ENCODE data around the gene NEK4. TPM values are rescaled to one million over a fixed set of nuclear protein-coding genes. Genes with fewer than 3 reads are reported as not detected.
A peak's percentile ranks its signal among the peaks of the same experiment; 100 is the strongest.

NEK4 gene
- total RNA-seq, 5 donors from 2014 or later (not counting 1 experiment from before 2014, with no cell fraction given) = 14.1 to 23.9 (median 22.2) TPM

DNA sequence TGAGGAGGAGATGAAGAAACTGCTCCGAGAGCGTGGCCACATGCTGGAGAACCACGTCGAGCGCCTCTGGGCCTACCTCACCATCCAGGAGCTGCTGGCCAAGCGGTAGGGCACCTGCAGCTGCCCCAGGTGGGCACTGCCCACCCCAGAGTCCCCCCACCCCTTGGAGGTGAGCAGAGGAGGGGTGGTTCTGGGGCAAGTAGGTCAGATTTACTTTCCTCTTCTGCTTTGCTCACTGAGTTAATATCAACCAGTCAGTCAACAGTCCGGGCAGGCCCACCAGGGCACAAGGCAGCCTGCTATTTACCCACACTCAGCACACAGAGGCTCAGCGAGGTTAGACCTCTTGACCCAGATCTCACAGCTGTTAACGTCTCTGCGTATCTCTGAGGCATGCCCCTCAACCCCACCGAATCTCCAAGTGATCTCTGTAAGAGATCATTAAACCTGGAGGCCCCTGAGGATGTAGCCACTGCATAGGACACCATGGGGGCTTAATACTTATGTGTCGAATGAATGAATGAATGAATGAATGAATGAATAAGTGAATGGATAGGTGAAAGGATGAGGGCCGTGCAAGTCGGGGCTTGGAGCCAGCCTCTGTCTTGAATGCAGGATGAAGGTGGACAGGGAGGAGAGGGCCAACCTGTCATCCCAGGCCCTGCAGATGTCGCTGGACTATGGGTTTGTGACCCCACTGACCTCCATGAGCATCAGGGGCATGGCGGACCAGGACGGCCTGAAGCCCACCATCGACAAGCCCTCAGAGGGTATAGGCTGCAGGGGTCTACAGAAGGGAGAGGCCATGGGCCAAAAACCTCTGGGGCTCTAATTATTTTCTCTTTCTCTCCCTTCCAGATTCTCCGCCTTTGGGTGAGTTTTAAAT, 15.8 kb upstream of the NEK4 start:
- H3K4me1 Mint-ChIP-seq = no peaks in the 10 kb centered on the region
- WGBS (ENCODE audit: insufficient coverage) = 73% methylated on average over 9 of the region's 19 CpGs

DNA sequence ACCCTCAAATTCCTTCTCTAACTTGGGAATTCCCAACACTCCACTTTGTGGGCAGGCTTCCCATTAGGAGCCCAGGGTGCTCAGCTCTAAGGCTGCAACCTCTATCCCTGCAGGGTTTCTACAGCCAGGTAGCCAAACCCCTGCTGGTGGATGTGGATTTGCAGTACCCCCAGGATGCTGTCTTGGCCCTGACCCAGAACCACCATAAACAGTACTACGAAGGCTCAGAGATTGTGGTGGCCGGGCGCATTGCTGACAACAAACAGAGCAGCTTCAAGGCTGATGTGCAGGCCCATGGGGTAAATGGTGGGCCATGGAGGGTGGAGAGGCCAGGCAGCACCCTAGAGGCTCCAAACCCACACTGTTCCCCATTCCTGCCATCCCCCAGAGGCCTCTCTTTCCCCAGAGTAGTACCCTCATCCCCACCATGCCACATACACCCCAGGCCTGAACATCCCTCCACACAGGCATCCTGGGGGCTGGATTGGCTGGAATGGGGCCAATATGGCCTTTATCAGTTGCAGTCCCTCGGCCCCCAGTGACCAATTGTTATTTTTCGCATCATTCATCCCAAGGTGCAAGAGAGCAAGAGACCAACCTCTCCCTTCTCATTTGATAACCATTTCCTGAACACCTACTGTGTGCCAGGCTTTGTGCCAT, 14.3 kb upstream of the NEK4 start:
- Mint-ChIP-seq H3K4me1 (no peaks in the 10 kb centered on the region), H3K27me3 (peaks cover 4 to 8% of the 10 kb centered on the region in 2 donors), H3K27ac (no peak overlapping the region), H3K36me3 (no peaks in the 10 kb centered on the region), H3K4me3 (no peak overlapping the region), H3K9me3 (no peaks in the 10 kb centered on the region)
- WGBS (ENCODE audit: insufficient coverage) = no CpG with 5 or more reads among the region's 5 CpGs
- ATAC-seq (replicated peaks in 1 of 4) (no peak), DNase-seq (no peak)
- Histone ChIP-seq H3K4me1 (ENCODE audit: control insufficient read depth in 1 of 2, extremely low read depth in 1 of 2, insufficient read depth in 2 of 2, low read length in 2 of 2) (no peaks in the 10 kb centered on the region), H3K4me3 (ENCODE audit: control insufficient read depth in 1 of 2, extremely low read depth in 1 of 2, low read length in 1 of 2) (no peak overlapping the region), H3K27me3 (replicated peaks in 1 of 2; ENCODE audit: control insufficient read depth in 2 of 2, extremely low read depth in 1 of 2, insufficient read depth in 2 of 2, low read length in 1 of 2) (peaks cover 0 to 18% of the 10 kb centered on the region in 2 experiments), H3K27ac (ENCODE audit: low read length) (no peak overlapping the region), H3K36me3 (ENCODE audit: control insufficient read depth in 2 of 2, extremely low read depth in 1 of 2, insufficient read depth in 1 of 2, low read length in 1 of 2) (no peaks in the 10 kb centered on the region), H3K9me3 (no peaks in the 10 kb centered on the region)
- CTCF ChIA-PET = no interaction called here
- POLR2A ChIA-PET = no interaction called here

More for the DNA sequence above, 15.8 kb upstream of the NEK4 start:
- Histone ChIP-seq H3K27ac (ENCODE audit: low read length) (no peak overlapping the region), H3K4me1 (ENCODE audit: control insufficient read depth in 1 of 2, extremely low read depth in 1 of 2, insufficient read depth in 2 of 2, low read length in 2 of 2) (no peaks in the 10 kb centered on the region), H3K9me3 (no peaks in the 10 kb centered on the region), H3K27me3 (replicated peaks in 1 of 2; ENCODE audit: control insufficient read depth in 2 of 2, extremely low read depth in 1 of 2, insufficient read depth in 2 of 2, low read length in 1 of 2) (peaks cover 0 to 20% of the 10 kb centered on the region in 2 experiments), H3K4me3 (ENCODE audit: control insufficient read depth in 1 of 2, extremely low read depth in 1 of 2, low read length in 1 of 2) (no peak overlapping the region), H3K36me3 (ENCODE audit: control insufficient read depth in 2 of 2, extremely low read depth in 1 of 2, insufficient read depth in 1 of 2, low read length in 1 of 2) (no peaks in the 10 kb centered on the region)
- CTCF ChIA-PET = no interaction called here
- Mint-ChIP-seq H3K27ac (no peak overlapping the region), H3K36me3 (no peaks in the 10 kb centered on the region), H3K27me3 (peaks cover 4 to 8% of the 10 kb centered on the region in 2 donors), H3K4me3 (no peak overlapping the region), H3K9me3 (no peaks in the 10 kb centered on the region)
- DNase-seq (no peak), ATAC-seq (replicated peaks in 1 of 4) (no peak)
- POLR2A ChIA-PET = no interaction called here

DNA sequence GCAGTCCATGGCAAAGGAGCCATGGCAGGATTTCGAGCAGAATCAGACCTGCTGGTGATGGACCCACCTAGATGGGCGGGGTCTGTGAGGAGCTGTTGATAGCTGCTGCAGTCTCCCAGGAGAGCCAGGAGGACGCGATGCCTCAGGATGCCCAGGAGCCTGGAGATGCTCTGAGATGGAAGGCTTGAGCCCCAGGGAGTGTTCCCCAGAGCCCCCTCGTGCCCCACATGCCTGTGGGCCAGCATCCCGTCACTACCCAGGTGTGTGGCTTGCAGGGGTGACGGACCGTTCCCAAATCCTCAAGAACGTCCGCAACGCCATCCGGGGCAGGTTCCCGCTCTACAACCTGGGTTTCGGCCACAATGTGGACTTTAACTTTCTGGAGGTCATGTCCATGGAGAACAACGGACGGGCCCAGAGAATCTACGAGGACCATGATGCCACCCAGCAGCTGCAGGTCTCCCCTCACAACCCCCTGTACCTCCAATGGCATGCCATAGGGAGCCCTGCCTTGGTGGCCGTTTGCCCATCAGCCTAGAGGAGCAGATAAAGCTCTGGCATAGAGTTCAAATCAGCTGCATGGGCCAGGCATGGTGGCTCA, 13.4 kb upstream of the NEK4 start:
- ChIA-PET POLR2A (no interaction called here), CTCF (no interaction called here)
- Mint-ChIP-seq H3K27ac (no peak overlapping the region), H3K36me3 (no peaks in the 10 kb centered on the region), H3K4me1 (no peaks in the 10 kb centered on the region), H3K4me3 (no peak overlapping the region), H3K9me3 (no peaks in the 10 kb centered on the region), H3K27me3 (peaks cover 4 to 8% of the 10 kb centered on the region in 2 donors)
- H3K4me1 ChIP-seq (ENCODE audit: control insufficient read depth in 1 of 2, extremely low read depth in 1 of 2, insufficient read depth in 2 of 2, low read length in 2 of 2) = no peaks in the 10 kb centered on the region
- no peak overlapping the region for H3K27ac ChIP-seq (ENCODE audit: low read length)
- no peaks in the 10 kb centered on the region for H3K9me3 ChIP-seq
- H3K4me3 ChIP-seq (ENCODE audit: control insufficient read depth in 1 of 2, extremely low read depth in 1 of 2, low read length in 1 of 2) = no peak overlapping the region
- 81% methylated on average over 18 of the region's 18 CpGs for WGBS (ENCODE audit: insufficient coverage)
- ATAC-seq (replicated peaks in 1 of 4) (no peak), DNase-seq (no peak)
- H3K27me3 ChIP-seq (replicated peaks in 1 of 2; ENCODE audit: control insufficient read depth in 2 of 2, extremely low read depth in 1 of 2, insufficient read depth in 2 of 2, low read length in 1 of 2) = peaks cover 0 to 26% of the 10 kb centered on the region in 2 experiments
- H3K36me3 ChIP-seq (ENCODE audit: control insufficient read depth in 2 of 2, extremely low read depth in 1 of 2, insufficient read depth in 1 of 2, low read length in 1 of 2) = no peaks in the 10 kb centered on the region

DNA sequence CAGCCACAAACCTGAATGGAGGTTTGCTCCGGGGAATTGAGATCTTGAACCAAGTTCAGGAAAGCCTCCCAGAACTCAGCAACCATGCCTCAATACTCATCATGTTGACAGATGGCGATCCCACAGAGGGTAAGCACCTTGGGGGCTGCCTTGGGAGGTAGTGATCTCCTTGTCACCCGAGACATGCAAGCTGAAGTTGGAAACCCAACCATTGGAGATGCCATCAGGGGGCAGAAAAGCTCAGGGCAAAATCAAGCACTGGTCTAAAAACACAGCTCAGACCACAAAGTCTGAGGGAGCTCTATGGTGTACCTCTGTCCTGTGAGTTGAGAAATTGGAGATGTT, 12.4 kb upstream of the NEK4 start:
- no peak for ATAC-seq (replicated peaks in 1 of 4)
- ChIA-PET CTCF (interaction anchor here in 1 of 2 donors (0.6 kb wide), 1 partner anchor 1117 kb away, joined by 3 read pairs; no protein-coding TSS in a partner anchor), POLR2A (no interaction called here)
- Histone ChIP-seq H3K27ac (ENCODE audit: low read length) (no peak overlapping the region), H3K4me3 (ENCODE audit: control insufficient read depth in 1 of 2, extremely low read depth in 1 of 2, low read length in 1 of 2) (no peak overlapping the region), H3K9me3 (no peaks in the 10 kb centered on the region), H3K36me3 (ENCODE audit: control insufficient read depth in 2 of 2, extremely low read depth in 1 of 2, insufficient read depth in 1 of 2, low read length in 1 of 2) (no peaks in the 10 kb centered on the region), H3K4me1 (ENCODE audit: control insufficient read depth in 1 of 2, extremely low read depth in 1 of 2, insufficient read depth in 2 of 2, low read length in 2 of 2) (no peaks in the 10 kb centered on the region), H3K27me3 (replicated peaks in 1 of 2; ENCODE audit: control insufficient read depth in 2 of 2, extremely low read depth in 1 of 2, insufficient read depth in 2 of 2, low read length in 1 of 2) (peaks cover 0 to 32% of the 10 kb centered on the region in 2 experiments)
- Mint-ChIP-seq H3K4me1 (no peaks in the 10 kb centered on the region), H3K27ac (no peak overlapping the region), H3K9me3 (no peaks in the 10 kb centered on the region), H3K4me3 (no peak overlapping the region), H3K36me3 (no peaks in the 10 kb centered on the region), H3K27me3 (peaks cover 6 to 8% of the 10 kb centered on the region in 2 donors)
- WGBS (ENCODE audit: insufficient coverage) = 88% methylated on average over 3 of the region's 3 CpGs
- DNase-seq = no peak

DNA sequence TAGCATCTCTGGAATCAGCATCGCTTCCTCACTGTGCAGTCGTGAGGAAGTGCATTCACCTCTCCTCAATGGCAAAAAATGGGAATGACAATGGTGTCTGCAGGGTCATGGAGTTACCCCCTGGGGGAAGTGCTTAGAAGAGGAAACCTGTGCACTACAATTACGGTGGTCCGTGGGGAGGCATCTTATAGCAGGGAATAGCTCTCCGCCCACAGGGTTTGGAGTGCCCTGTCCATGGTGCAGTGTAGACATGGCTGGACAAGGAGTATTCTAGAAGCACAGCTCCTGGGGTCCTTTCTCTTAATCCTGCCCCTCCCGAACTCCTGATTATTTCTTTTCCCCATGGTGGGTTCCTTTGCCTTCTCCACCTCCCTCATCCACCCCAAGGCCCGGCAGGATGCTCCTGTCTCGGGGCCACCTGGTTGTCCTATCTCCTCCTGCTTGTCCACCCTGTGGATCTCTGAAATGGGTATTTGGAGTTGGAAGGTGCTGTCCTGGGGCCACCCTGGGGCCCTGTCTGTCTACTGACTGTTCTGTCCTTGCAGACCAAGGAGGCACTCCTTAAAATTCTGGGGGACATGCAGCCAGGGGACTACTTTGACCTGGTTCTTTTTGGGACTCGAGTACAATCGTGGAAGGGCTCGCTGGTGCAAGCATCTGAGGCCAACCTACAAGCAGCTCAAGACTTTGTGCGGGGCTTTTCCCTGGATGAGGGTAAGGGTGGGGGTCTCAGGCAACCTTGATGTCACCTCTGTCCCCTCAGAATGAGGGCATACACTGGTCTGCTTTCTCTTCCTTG, 11.9 kb upstream of the NEK4 start:
- Histone ChIP-seq H3K9me3 (no peaks in the 10 kb centered on the region), H3K27ac (ENCODE audit: low read length) (no peak overlapping the region), H3K27me3 (replicated peaks in 1 of 2; ENCODE audit: control insufficient read depth in 2 of 2, extremely low read depth in 1 of 2, insufficient read depth in 2 of 2, low read length in 1 of 2) (peaks cover 0 to 35% of the 10 kb centered on the region in 2 experiments), H3K4me1 (ENCODE audit: control insufficient read depth in 1 of 2, extremely low read depth in 1 of 2, insufficient read depth in 2 of 2, low read length in 2 of 2) (no peaks in the 10 kb centered on the region), H3K4me3 (ENCODE audit: control insufficient read depth in 1 of 2, extremely low read depth in 1 of 2, low read length in 1 of 2) (no peak overlapping the region), H3K36me3 (ENCODE audit: control insufficient read depth in 2 of 2, extremely low read depth in 1 of 2, insufficient read depth in 1 of 2, low read length in 1 of 2) (no peaks in the 10 kb centered on the region)
- DNase-seq (peak in 1 of 35 experiments; percentile 9), ATAC-seq (replicated peaks in 1 of 4) (no peak)
- Mint-ChIP-seq H3K27me3 (peaks cover 6 to 8% of the 10 kb centered on the region in 2 donors), H3K36me3 (no peaks in the 10 kb centered on the region), H3K27ac (no peak overlapping the region), H3K4me3 (no peak overlapping the region), H3K4me1 (no peaks in the 10 kb centered on the region), H3K9me3 (no peaks in the 10 kb centered on the region)
- WGBS (ENCODE audit: insufficient coverage) = 90% methylated on average over 7 of the region's 12 CpGs
- ChIA-PET POLR2A (no interaction called here), CTCF (interaction anchor here in 1 of 2 donors (0.5 kb wide), 1 partner anchor 156 kb away, joined by 3 read pairs; no protein-coding TSS in a partner anchor)

DNA sequence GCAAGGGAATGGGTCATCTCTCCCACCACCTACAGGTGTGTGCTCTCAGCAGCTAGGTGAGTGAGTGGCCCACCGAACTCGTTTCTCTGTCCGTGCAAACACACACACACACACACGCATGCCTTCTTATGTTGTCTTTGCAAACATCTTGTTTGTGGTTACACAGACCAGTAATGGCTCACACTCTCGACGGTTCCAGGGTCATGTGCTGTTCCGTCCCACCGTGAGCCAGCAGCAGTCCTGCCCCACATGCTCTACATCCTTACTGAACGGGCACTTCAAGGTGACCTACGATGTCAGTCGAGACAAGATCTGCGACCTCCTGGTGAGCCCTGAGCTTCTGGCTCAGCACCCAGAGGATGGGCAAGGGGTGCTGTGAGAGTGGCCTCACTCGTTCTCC, 11.0 kb upstream of the NEK4 start:
- no peaks in the 10 kb centered on the region for H3K4me1 Mint-ChIP-seq
- no peaks in the 10 kb centered on the region for H3K4me1 ChIP-seq (ENCODE audit: control insufficient read depth in 1 of 2, extremely low read depth in 1 of 2, insufficient read depth in 2 of 2, low read length in 2 of 2)
- WGBS (ENCODE audit: insufficient coverage) = 27% methylated on average over 8 of the region's 13 CpGs
- ATAC-seq (replicated peaks in 1 of 4) (no peak), DNase-seq (no peak)
- H3K9me3 ChIP-seq = no peaks in the 10 kb centered on the region
- CTCF ChIA-PET = interaction anchor here in 1 of 2 donors (0.7 kb wide), 1 partner anchor 144 kb away, joined by 5 read pairs; no protein-coding TSS in a partner anchor
- no peaks in the 10 kb centered on the region for H3K9me3 Mint-ChIP-seq
- H3K36me3 ChIP-seq (ENCODE audit: control insufficient read depth in 2 of 2, extremely low read depth in 1 of 2, insufficient read depth in 1 of 2, low read length in 1 of 2) = no peaks in the 10 kb centered on the region
- H3K27ac Mint-ChIP-seq = no peak overlapping the region
- no peaks in the 10 kb centered on the region for H3K36me3 Mint-ChIP-seq
- peaks cover 0 to 37% of the 10 kb centered on the region in 2 experiments for H3K27me3 ChIP-seq (replicated peaks in 1 of 2; ENCODE audit: control insufficient read depth in 2 of 2, extremely low read depth in 1 of 2, insufficient read depth in 2 of 2, low read length in 1 of 2)
- no peak overlapping the region for H3K27ac ChIP-seq (ENCODE audit: low read length)
- no peak overlapping the region for H3K4me3 ChIP-seq (ENCODE audit: control insufficient read depth in 1 of 2, extremely low read depth in 1 of 2, low read length in 1 of 2)
- POLR2A ChIA-PET = no interaction called here
- H3K27me3 Mint-ChIP-seq = peaks cover 6 to 11% of the 10 kb centered on the region in 2 donors
- no peak overlapping the region for H3K4me3 Mint-ChIP-seq

All from T-cell (primary cell).